NT2/D1 (cell line): ENCODE results near the gene SYNDIG1.

Experiments used
- SUZ12 ChIP-seq: IDR thresholded peaks from 2 replicates; pipeline ENCODE4 v1.6.1; 2011; ENCODE audit not compliant: insufficient read length, insufficient read depth; ENCODE audit errors: extremely low read depth
- YY1 ChIP-seq: IDR thresholded peaks from 2 replicates; pipeline ENCODE4 v1.6.1; 2011; ENCODE audit not compliant: insufficient read length, insufficient read depth
- ZNF274 ChIP-seq: IDR thresholded peaks from 2 replicates; pipeline ENCODE4 v1.6.1; 2011; ENCODE audit warnings: mild to moderate bottlenecking, low read depth, low read length

DNA sequence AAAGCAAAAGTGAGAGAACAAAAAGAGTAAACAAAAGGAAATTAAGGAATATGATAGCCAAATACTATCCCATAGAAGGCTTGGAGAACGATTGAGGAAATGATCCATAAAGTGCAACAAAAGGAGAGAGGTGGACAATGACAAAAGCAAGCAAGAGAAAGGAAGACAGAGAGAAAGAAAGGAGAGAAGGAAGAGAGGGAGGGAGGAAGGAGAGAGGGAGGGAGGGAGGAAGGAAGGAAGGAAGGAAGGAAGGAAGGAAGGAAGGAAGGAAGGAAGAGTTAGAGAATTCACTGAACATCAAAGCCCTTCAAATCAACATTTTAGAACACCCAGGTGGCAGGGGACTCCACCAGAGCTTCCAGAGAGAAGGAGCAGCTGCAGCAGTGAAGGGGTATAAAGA lies 185.0 kb downstream of the SYNDIG1 start:
- TF ChIP-seq SUZ12 (no peak), ZNF274 (no peak), YY1 (no peak)
